Retinal pigment epithelial cell (primary cell): Measurements from ENCODE around the gene USP27X.

ENCODE experiments used
- DNase-seq: peaks from one replicate; pipeline ENCODE4 v3.0.0-alpha.2; 2010; ENCODE audit warnings: low read depth
- H3K4me3 ChIP-seq: 2 replicates; pipeline ENCODE4 v1.5.1; 2011; ENCODE audit warnings: mild to moderate bottlenecking, low read length, control low read depth, moderate library complexity
- CTCF ChIP-seq: conservative IDR thresholded peaks from 2 replicates; pipeline ENCODE4 v1.5.1; 2011; ENCODE audit warnings: low read depth, low read length, control low read depth, inconsistent platforms

Gene USP27X

DNA sequence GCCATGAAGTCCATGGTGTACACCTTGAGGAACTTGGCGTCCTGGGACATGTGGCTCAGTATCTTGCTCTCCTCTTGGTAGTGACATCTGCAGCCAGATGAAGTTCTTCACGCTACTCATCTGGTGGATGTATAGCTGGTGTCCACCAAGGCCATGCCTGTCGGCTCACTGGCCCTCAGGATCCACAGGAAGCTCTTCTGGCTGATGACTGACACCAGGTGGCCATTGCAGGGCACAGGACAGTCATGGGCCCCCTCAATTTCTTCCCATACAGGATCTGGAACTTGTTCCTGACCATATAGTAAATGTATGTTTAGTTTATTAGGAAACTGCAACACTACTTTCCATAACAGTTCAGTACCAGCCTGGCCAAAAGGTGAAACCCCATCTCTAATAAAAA lies 32.8 kb downstream of the USP27X start:
- no peak for TF ChIP-seq CTCF
- no peak for DNase-seq
- no peak overlapping the region for H3K4me3 ChIP-seq

- TF ChIP-seq CTCF, result no peak
- no peak for DNase-seq
- H3K4me3 ChIP-seq, result no peak overlapping the region
Measured at GRCh38 chrX:49912861-49913260, 33.6 kb downstream of the USP27X start.

- no peak overlapping the region for H3K4me3 ChIP-seq
- DNase-seq, result no peak
- peak; percentile 86 for TF ChIP-seq CTCF
Measured at GRCh38 chrX:49915361-49916222, 36.3 kb downstream of the USP27X start.

DNA sequence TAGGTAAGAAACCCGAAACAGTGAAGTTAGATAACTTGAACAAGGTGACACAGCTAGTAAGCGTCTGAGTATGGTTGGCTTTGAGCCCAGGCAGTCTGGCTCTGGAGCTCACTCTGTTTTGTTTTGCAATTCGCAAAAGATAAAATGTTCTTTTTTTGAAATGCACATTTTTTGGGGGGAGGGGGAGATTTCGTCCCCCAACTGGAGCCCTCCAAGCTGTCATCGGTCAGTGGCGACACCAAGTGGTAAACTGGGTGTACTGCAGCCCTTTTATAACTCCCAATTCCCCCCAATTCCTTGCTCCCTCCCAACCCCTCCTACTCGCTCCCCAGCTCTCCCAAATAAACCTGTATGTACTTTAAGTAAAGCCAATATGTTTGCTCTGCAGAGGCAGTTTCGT lies 40.3 kb downstream of the USP27X start:
- DNase-seq, result no peak
- peak; percentile 88 for TF ChIP-seq CTCF
- H3K4me3 ChIP-seq, result no peak overlapping the region

DNA sequence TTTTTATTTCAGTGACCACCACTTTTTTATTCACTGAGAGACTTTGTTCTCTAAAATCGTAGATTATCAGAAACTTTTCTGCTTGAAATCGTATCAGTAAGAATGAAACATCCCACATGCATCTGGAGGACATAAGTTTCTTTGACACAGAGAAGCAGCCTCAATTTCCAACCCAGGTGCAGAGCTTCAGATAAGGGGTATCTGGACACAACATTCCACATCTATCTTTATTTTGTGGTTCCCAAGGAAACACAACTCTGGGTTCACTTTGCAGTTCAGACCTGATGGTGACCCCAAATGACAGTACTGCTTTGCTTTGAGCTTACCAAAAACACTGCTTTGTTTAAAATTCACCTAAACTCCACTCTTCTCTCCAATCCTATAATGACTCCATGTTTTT lies 41.8 kb downstream of the USP27X start:
- no peak for TF ChIP-seq CTCF
- no peak overlapping the region for H3K4me3 ChIP-seq
- no peak for DNase-seq

DNA sequence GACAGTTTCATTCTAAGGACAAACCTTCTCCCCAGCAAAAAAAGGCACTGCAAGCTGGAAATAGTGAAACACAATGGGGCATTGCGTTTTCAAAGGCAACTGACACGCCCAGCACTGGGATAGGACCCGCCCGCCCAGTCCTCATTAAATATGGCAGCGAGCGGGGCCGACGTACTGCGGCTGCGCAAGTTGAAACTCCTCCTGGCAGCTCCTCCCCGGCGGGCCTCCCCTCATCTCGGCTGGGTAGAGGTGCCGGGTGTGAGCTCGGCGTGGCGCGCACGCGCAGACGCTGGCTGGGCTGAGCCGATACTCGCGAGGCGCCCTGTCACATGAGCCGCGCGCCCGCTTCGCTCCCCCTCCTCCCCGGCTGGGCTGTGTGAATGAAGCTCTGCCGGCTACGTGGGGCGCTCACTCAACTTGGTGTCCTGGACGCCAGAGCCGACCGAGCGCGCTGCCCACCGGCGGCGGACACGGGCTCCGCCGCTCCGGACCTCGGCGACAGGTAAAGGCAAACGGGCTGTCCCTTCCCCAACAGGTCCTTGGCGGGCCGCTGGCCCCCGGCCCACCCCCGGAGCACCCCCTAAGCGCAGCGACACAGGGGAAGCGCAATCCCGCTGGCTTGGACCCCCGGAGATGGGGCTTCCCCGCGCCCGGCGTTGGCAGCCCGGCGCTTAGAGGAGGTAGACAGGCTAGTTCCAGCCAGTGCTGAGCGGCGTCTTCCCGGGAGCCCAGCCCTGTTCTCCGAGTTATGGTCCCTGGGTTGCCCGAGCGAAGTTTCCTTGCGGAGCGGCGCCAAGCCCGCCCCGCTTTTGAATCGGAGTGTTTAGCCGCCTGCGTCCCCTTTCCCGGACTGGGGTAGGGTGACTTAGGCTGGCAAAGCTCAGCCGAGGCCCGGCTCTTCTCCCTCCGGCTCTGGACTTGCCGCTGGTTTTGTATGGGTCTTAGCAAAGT lies 43.3 kb downstream of the USP27X start, which contains the start of gene CLCN5:
CLCN5 (plus strand) TSS at position 306 of the 951 bp plus-strand sequence. CDS start 2,703 bp downstream, outside the sequence.
- H3K4me3 ChIP-seq, result peak within 1 kb of the TSS; percentile 64
- peak; percentile 65 for DNase-seq
- no peak for TF ChIP-seq CTCF
